MCF 10A (cell line): ENCODE measurements around the gene MAN1C1. TPM values are rescaled to one million over a fixed set of nuclear protein-coding genes. Genes with fewer than 3 reads are reported as not detected.

ENCODE experiments used
- BruUV-seq: library from RNA; stranded (reverse); fragments of 400-500 nt; replicated peaks from 2 replicates; lab custom pipeline; 2021; lab: Mats Ljungman, UMichigan
- CTCF ChIA-PET: fragments of 300-600 bp; sonication (Branson Sonifier 250); formaldehyde crosslinking; extraction: SDS; loops from one replicate; lab custom pipeline; 2021; ENCODE audit warnings: antibody characterized with exemption, inconsistent platforms; lab: Yijun Ruan, JAX
- POLR2A ChIA-PET: fragments of 300-600, 350-650 bp; sonication (Branson Sonifier 250); formaldehyde crosslinking; extraction: SDS; loops from one replicate; lab custom pipeline; 2020; ENCODE audit warnings: antibody characterized with exemption, inconsistent platforms; lab: Yijun Ruan, JAX
- DNase-seq: peaks from one replicate; pipeline ENCODE4 v3.0.0-alpha.2; 2018; ENCODE audit not compliant: unreplicated experiment
- H3K27ac Mint-ChIP-seq: one replicate; pipeline ENCODE4 v1.8.0; 2022; ENCODE audit warnings: mild to moderate bottlenecking, low read depth, mixed read lengths; ENCODE audit not compliant: unreplicated experiment
- H3K27me3 Mint-ChIP-seq: one replicate; pipeline ENCODE4 v1.8.0; 2022; ENCODE audit warnings: mixed read lengths; ENCODE audit not compliant: insufficient read depth, unreplicated experiment
- H3K36me3 Mint-ChIP-seq: one replicate; pipeline ENCODE4 v1.8.0; 2022; ENCODE audit warnings: mild to moderate bottlenecking, moderate library complexity, mixed read lengths; ENCODE audit not compliant: insufficient read depth, unreplicated experiment
- H3K4me1 Mint-ChIP-seq: one replicate; pipeline ENCODE4 v1.8.0; 2022; ENCODE audit warnings: mixed read lengths; ENCODE audit not compliant: insufficient read depth, unreplicated experiment
- H3K4me3 Mint-ChIP-seq: one replicate; pipeline ENCODE4 v1.8.0; 2022; ENCODE audit warnings: mild to moderate bottlenecking, moderate library complexity, mixed read lengths; ENCODE audit not compliant: unreplicated experiment
- H3K9me3 Mint-ChIP-seq: one replicate; pipeline ENCODE4 v1.8.0; 2022; ENCODE audit warnings: mixed read lengths; ENCODE audit not compliant: unreplicated experiment
- intact Hi-C: fragments of 100-400 bp; cut with micrococcal nuclease; formaldehyde crosslinking; loops from 2 replicates; pipeline ENCODE4 v1.14.1; 2022
- total RNA-seq: library from RNA; stranded (reverse); gene quantifications from 2 replicates; pipeline ENCODE4 v1.2.3, GENCODE V29; 2022
- TF ChIP-seq, protein P1 (sequence below): fragments of 200-600 bp; IDR thresholded peaks from one replicate; pipeline ENCODE4 v1.8.0; 2022; ENCODE audit warnings: antibody characterized with exemption, mild to moderate bottlenecking; ENCODE audit not compliant: unreplicated experiment

MAN1C1 gene
- total RNA-seq, 1 experiment from 2014 or later = not detected

DNA sequence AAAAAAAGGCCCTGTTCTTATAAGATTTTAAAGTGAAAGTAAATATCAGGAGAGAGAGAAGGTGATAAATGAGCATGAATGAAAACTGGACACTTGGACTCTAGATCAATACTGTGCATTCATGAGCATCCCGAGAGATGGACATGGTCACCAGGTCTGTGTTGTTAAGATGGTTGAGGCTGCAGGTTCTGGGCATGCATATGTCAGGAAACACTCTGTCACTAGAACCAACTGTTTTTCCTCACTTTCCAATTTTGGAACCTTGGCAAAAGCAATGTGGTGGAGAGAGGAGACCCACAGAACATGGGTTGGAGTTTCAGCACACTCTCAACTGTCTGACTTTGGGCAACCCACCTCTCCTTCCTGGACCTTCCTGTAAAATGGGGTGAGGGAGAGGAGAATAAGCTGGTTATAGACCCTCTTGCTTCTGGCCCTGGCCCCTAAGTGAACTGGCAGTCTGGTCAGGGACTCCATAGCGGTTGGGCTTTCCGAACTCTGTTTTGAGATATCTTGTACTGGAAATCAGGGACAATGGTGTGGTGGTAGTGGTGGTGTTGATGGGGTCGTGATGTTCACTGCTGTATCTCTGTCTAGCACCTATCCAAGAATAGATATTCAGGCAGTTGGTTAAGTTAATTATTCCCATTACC, 4.2 kb downstream of the MAN1C1 start:
- no TSS peak for BruUV-seq
- TF ChIP-seq, protein P1, sequence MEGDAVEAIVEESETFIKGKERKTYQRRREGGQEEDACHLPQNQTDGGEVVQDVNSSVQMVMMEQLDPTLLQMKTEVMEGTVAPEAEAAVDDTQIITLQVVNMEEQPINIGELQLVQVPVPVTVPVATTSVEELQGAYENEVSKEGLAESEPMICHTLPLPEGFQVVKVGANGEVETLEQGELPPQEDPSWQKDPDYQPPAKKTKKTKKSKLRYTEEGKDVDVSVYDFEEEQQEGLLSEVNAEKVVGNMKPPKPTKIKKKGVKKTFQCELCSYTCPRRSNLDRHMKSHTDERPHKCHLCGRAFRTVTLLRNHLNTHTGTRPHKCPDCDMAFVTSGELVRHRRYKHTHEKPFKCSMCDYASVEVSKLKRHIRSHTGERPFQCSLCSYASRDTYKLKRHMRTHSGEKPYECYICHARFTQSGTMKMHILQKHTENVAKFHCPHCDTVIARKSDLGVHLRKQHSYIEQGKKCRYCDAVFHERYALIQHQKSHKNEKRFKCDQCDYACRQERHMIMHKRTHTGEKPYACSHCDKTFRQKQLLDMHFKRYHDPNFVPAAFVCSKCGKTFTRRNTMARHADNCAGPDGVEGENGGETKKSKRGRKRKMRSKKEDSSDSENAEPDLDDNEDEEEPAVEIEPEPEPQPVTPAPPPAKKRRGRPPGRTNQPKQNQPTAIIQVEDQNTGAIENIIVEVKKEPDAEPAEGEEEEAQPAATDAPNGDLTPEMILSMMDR = no peak
- Mint-ChIP-seq H3K36me3 (no peaks in the 10 kb centered on the region), H3K4me1 (peaks cover 6% of the 10 kb centered on the region), H3K27me3 (peaks cover 66% of the 10 kb centered on the region), H3K9me3 (no peaks in the 10 kb centered on the region), H3K4me3 (no peak overlapping the region), H3K27ac (no peak overlapping the region)
- ChIA-PET POLR2A (no interaction called here), CTCF (interaction anchor here (0.7 kb wide), 1 partner anchor 83 kb away, joined by 3 read pairs; no protein-coding TSS in a partner anchor)
- intact Hi-C loops = no loop called here
- no peak for DNase-seq

DNA sequence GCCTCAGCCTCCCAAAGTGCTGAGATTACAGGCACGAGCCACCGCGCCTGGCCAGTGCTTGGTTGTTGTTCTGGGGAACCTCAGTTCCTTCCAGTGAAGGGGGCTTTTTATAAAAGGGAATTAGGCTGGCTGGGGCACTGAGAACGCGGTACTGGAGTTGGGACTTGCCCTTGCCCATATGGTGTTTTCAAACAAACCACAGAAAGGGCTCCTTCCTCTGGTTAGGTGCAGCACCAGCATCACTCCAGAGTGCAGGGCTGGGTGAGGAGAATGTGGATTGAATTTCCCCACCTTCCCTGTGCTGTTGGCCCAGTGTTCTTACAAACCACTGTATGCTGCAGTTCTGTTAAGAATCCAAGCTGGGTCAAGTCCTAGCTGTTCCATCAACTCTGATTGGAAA, 5.3 kb downstream of the MAN1C1 start:
- POLR2A ChIA-PET = no interaction called here
- Mint-ChIP-seq H3K27me3 (peaks cover 76% of the 10 kb centered on the region), H3K27ac (no peak overlapping the region), H3K36me3 (no peaks in the 10 kb centered on the region), H3K4me3 (no peak overlapping the region), H3K4me1 (peaks cover 6% of the 10 kb centered on the region), H3K9me3 (peaks cover 10% of the 10 kb centered on the region)
- DNase-seq = no peak
- TF ChIP-seq, protein P1 = no peak
- CTCF ChIA-PET = no interaction called here
- BruUV-seq = no TSS peak
- intact Hi-C loops = no loop called here

DNA sequence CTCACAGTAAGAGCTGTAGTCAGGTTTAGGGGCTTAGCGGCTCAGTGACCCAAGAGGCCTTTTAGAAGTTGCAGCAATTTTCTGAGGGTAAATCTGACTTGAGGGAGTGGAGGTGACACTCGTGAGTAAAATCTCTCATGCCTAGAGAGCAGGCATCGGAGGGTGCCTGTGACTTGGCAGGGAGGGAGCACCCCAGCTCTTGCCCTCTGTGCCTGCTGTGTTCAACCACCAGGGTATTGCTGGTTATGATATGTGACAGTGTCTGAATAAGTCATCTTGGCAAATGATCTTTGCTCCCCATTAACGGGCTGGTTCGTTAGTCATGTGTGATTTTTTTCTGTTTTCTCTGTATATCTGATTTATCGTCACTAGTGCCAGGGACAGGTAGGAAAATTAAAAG, 5.9 kb downstream of the MAN1C1 start:
- H3K9me3 Mint-ChIP-seq = peaks cover 16% of the 10 kb centered on the region
- H3K4me1 Mint-ChIP-seq = peaks cover 6% of the 10 kb centered on the region
- no peaks in the 10 kb centered on the region for H3K36me3 Mint-ChIP-seq
- ChIA-PET POLR2A (no interaction called here), CTCF (no interaction called here)
- no peak for DNase-seq
- intact Hi-C loops = no loop called here
- TF ChIP-seq, protein P1 = no peak
- no peak overlapping the region for H3K27ac Mint-ChIP-seq
- H3K27me3 Mint-ChIP-seq = peaks cover 83% of the 10 kb centered on the region
- no TSS peak for BruUV-seq
- no peak overlapping the region for H3K4me3 Mint-ChIP-seq

DNA sequence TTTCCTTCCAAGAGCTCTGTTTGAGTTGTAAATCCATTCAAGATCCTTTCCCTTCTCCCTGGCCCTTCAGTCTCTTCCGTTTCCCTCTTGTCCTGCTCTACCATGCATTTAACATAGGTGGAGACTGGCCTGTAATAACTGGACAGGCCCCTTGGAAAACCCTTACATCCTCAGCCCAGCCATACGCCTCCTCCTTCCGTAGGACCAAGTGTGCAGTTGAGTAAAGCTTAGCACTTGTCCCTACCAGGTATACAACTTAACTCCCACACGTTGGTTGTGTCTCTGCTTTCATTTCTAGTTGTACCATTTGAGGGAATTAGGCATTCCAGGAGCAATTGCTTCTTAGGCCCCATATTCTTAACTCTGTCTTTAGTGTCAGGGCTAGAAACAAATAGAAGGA, 6.4 kb downstream of the MAN1C1 start:
- Mint-ChIP-seq H3K27ac (no peak overlapping the region), H3K27me3 (peaks cover 84% of the 10 kb centered on the region), H3K36me3 (no peaks in the 10 kb centered on the region), H3K4me1 (peaks cover 6% of the 10 kb centered on the region), H3K4me3 (no peak overlapping the region), H3K9me3 (peaks cover 16% of the 10 kb centered on the region)
- no peak for DNase-seq
- ChIA-PET POLR2A (no interaction called here), CTCF (no interaction called here)
- BruUV-seq = no TSS peak
- intact Hi-C loops = no loop called here
- TF ChIP-seq, protein P1 = no peak
